DMS 273 treated with DMSO at 0.1 percent for 48 hours (cell line): ENCODE results near the gene TP73.

Experiments used
- DNase-seq: peaks from one replicate; lab custom pipeline; 2025; lab: John Stamatoyannopoulos, UW

Gene TP73

GRCh38 chr1:3634059-3634800 is 18.1 kb upstream of the TP73 start:
- no peak for DNase-seq

- DNase-seq = no peak
These were observed 16.2 kb upstream of the TP73 start for GRCh38 chr1:3636080-3636479.

GRCh38 chr1:3636531-3636930 is 15.8 kb upstream of the TP73 start:
- no peak for DNase-seq

GRCh38 chr1:3638027-3638426 is 14.3 kb upstream of the TP73 start:
- DNase-seq = no peak

- DNase-seq = no peak
These were observed 13.6 kb upstream of the TP73 start for GRCh38 chr1:3638676-3639075.

- no peak for DNase-seq
These were observed 12.9 kb upstream of the TP73 start for GRCh38 chr1:3639397-3639911.

- DNase-seq = no peak
These were observed 12.0 kb upstream of the TP73 start for GRCh38 chr1:3640121-3640837.

- DNase-seq = no peak
These were observed 11.1 kb upstream of the TP73 start for GRCh38 chr1:3641046-3641760.

GRCh38 chr1:3641816-3642215 is 10.5 kb upstream of the TP73 start:
- DNase-seq = no peak

- no peak for DNase-seq
These were observed 9.2 kb upstream of the TP73 start for GRCh38 chr1:3642919-3643675.

GRCh38 chr1:3644273-3644672 is 8.0 kb upstream of the TP73 start:
- no peak for DNase-seq

- DNase-seq = no peak
These were observed 7.1 kb upstream of the TP73 start for GRCh38 chr1:3645247-3645646.

- DNase-seq = no peak
These were observed 6.5 kb upstream of the TP73 start for GRCh38 chr1:3645666-3646355.

GRCh38 chr1:3646596-3646995 is 5.7 kb upstream of the TP73 start:
- DNase-seq = no peak

- peak; percentile 78 for DNase-seq
These were observed 2.7 kb upstream of the TP73 start, which contains the start of gene WRAP73 for GRCh38 chr1:3649342-3650247. Gene WRAP73 (minus strand): TSS chr1:3650103. CDS start chr1:3649999, 104 bp downstream.

- DNase-seq = no peak
These were observed 1.9 kb upstream of the TP73 start for GRCh38 chr1:3650248-3651025.

- DNase-seq = no peak
These were observed 1.0 kb upstream of the TP73 start for GRCh38 chr1:3651026-3651929.

GRCh38 chr1:3652548-3653285 is 401 bp downstream of the TP73 start:
- no peak for DNase-seq
